CD14-positive monocyte (primary cell): ENCODE data around the gene KCNC1. TPM values are rescaled to one million over a fixed set of nuclear protein-coding genes. Genes with fewer than 3 reads are reported as not detected.

Source experiments
- DNase-seq, 3 donors: peaks; one replicate each; pipeline ENCODE4 v3.0.0-alpha.2; 2011 to 2022
- H2AFZ ChIP-seq: 2 replicates; pipeline ENCODE4 v1.6.0; 2012; ENCODE audit warnings: mild to moderate bottlenecking, low read depth, low read length, inconsistent platforms; ENCODE audit not compliant: insufficient read depth, poor library complexity, severe bottlenecking
- H3K27ac ChIP-seq, 2 donors: 1 replicate in 1 of 2; 2 replicates in 1 of 2; pipeline ENCODE4 v1.5.1; 2012 to 2013; ENCODE audit warnings: low read length in 2 of 2, control low read depth in 1 of 2, inconsistent platforms in 1 of 2, low read depth in 1 of 2, mild to moderate bottlenecking in 1 of 2
- H3K27me3 ChIP-seq, 2 donors: one replicate each; pipeline versions ENCODE4 v1.6.0 to v1.6.1; 2011 to 2013; ENCODE audit warnings: low read length in 2 of 2; ENCODE audit not compliant: control insufficient read depth in 2 of 2, insufficient read depth in 2 of 2
- H3K36me3 ChIP-seq, 2 donors: replicated peaks in 1 of 2; 1 replicate in 1 of 2; 2 replicates in 1 of 2; pipeline versions ENCODE4 v1.5.1 to v1.6.1; 2012 to 2013; ENCODE audit warnings: low read length in 2 of 2, control low read depth in 1 of 2, inconsistent platforms in 1 of 2, mild to moderate bottlenecking in 1 of 2; ENCODE audit not compliant: insufficient read depth in 2 of 2, control insufficient read depth in 1 of 2
- H3K4me1 ChIP-seq, 2 donors: 1 replicate in 1 of 2; 2 replicates in 1 of 2; pipeline versions ENCODE4 v1.5.1 to v1.6.1; 2012 to 2013; ENCODE audit warnings: low read length in 2 of 2, control low read depth in 1 of 2, inconsistent platforms in 1 of 2, mild to moderate bottlenecking in 1 of 2, moderate library complexity in 1 of 2; ENCODE audit not compliant: insufficient read depth in 2 of 2, control insufficient read depth in 1 of 2
- H3K4me2 ChIP-seq: replicated peaks from 2 replicates; pipeline ENCODE3; 2012; ENCODE audit warnings: low read length, moderate library complexity, mild to moderate bottlenecking; ENCODE audit not compliant: poor library complexity, severe bottlenecking; ENCODE audit errors: extremely low read depth
- H3K4me3 ChIP-seq, 3 experiments: fragments of 200-600 bp in 1 of 3; sonication (generic) in 1 of 3; replicated peaks in 1 of 3; 1 replicate in 2 of 3; 2 replicates in 1 of 3; pipeline ENCODE4 v1.5.1; 2011 to 2013; ENCODE audit warnings: low read length in 3 of 3, mild to moderate bottlenecking in 3 of 3, control low read depth in 2 of 3, low read depth in 2 of 3, inconsistent platforms in 1 of 3, moderate library complexity in 1 of 3
- H3K79me2 ChIP-seq: 2 replicates; pipeline ENCODE4 v1.6.0; 2012; ENCODE audit warnings: mild to moderate bottlenecking, control low read depth, inconsistent platforms, low read length, moderate library complexity; ENCODE audit not compliant: insufficient read depth
- H3K9ac ChIP-seq: 2 replicates; pipeline ENCODE4 v1.6.0; 2017; ENCODE audit warnings: low read length, mild to moderate bottlenecking; ENCODE audit not compliant: insufficient read depth, poor library complexity, severe bottlenecking
- H3K9me3 ChIP-seq, 2 donors: replicated peaks in 1 of 2; 1 replicate in 1 of 2; 2 replicates in 1 of 2; pipeline versions ENCODE4 v1.5.1 to v1.6.1; 2012 to 2013; ENCODE audit warnings: low read length in 2 of 2, control low read depth in 1 of 2; ENCODE audit not compliant: control insufficient read depth in 1 of 2, insufficient read depth in 1 of 2
- H4K20me1 ChIP-seq: 2 replicates; pipeline ENCODE4 v1.6.0; 2012; ENCODE audit warnings: mild to moderate bottlenecking, low read length, control low read depth, moderate library complexity; ENCODE audit not compliant: insufficient read depth
- H3K27ac Mint-ChIP-seq, 7 donors: one replicate each; pipeline ENCODE4 v1.8.0; 2020; ENCODE audit warnings: mild to moderate bottlenecking in 7 of 7, mixed read lengths in 7 of 7, moderate library complexity in 6 of 7, inconsistent platforms in 2 of 7
- H3K27me3 Mint-ChIP-seq, 3 donors: one replicate each; pipeline ENCODE4 v1.8.0; 2021 to 2022; ENCODE audit warnings: low read depth in 3 of 3, mild to moderate bottlenecking in 3 of 3, mixed read lengths in 3 of 3, moderate library complexity in 3 of 3, inconsistent platforms in 1 of 3
- H3K36me3 Mint-ChIP-seq, 2 donors: one replicate each; pipeline ENCODE4 v1.8.0; 2020; ENCODE audit warnings: mixed read lengths in 2 of 2, inconsistent platforms in 1 of 2, mild to moderate bottlenecking in 1 of 2
- H3K4me1 Mint-ChIP-seq: one replicate; pipeline ENCODE4 v1.8.0; 2020; ENCODE audit warnings: mild to moderate bottlenecking, mixed read lengths
- H3K4me3 Mint-ChIP-seq, 2 donors: one replicate each; pipeline ENCODE4 v1.8.0; 2020; ENCODE audit warnings: mild to moderate bottlenecking in 2 of 2, mixed read lengths in 2 of 2, moderate library complexity in 1 of 2
- H3K9me3 Mint-ChIP-seq, 7 donors: one replicate each; pipeline ENCODE4 v1.8.0; 2020 to 2022; ENCODE audit warnings: mixed read lengths in 7 of 7, mild to moderate bottlenecking in 6 of 7, moderate library complexity in 6 of 7, inconsistent platforms in 2 of 7
- CTCF ChIP-seq: fragments of 200-600 bp; IDR thresholded peaks from one replicate; pipeline ENCODE4 v1.8.0; 2022; ENCODE audit warnings: antibody characterized with exemption, mild to moderate bottlenecking
- WGBS: methylation state at CpG from one replicate; pipeline ENCODE4 v1.1.5; 2013; ENCODE audit warnings: missing lambda C conversion rate; ENCODE audit not compliant: insufficient coverage; 5-methylcytosine and 5-hydroxymethylcytosine counted together
- intact Hi-C, 2 donors: fragments of 100-400 bp; cut with micrococcal nuclease; formaldehyde crosslinking; loops; one replicate each; pipeline versions ENCODE4 v1.15.0 to v1.15.1; 2023
- polyA plus RNA-seq, 3 donors: library from polyadenylated mRNA; depleted of rRNA in 1 of 3; unstranded in 2 of 3; stranded (reverse) in 1 of 3; fragments of 300-500 nt in 2 of 3; fragments of >200 nt in 1 of 3; fragmentation: Illumina TruSeq in 2 of 3; gene quantifications; 1 replicate in 2 of 3; 2 replicates in 1 of 3; pipeline ENCODE4 v1.2.3, GENCODE V29; 2012 to 2021

KCNC1 gene
- polyA plus RNA-seq, 3 donors, result not detected

- H3K27me3 Mint-ChIP-seq, result no peaks in the 10 kb centered on the region
- H3K79me2 ChIP-seq, result no peaks in the 10 kb centered on the region
- no peak overlapping the region for H3K9ac ChIP-seq
- H4K20me1 ChIP-seq, result no peaks in the 10 kb centered on the region
- H3K27me3 ChIP-seq, result no peaks in the 10 kb centered on the region
- no peak for TF ChIP-seq CTCF
- no peaks in the 10 kb centered on the region for H3K9me3 ChIP-seq
- peaks cover 0 to 2% (median 0%) of the 10 kb centered on the region in 7 donors for H3K9me3 Mint-ChIP-seq
- no peak overlapping the region for H2AFZ ChIP-seq
- H3K36me3 Mint-ChIP-seq, result no peaks in the 10 kb centered on the region
- no peak overlapping the region for H3K27ac ChIP-seq
- intact Hi-C loops, result no loop called here
- no peaks in the 10 kb centered on the region for H3K36me3 ChIP-seq
- H3K4me3 Mint-ChIP-seq, result no peak overlapping the region
- DNase-seq, result no peak
- WGBS, result 94% methylated on average over 3 of the region's 6 CpGs
- H3K4me1 ChIP-seq, result no peaks in the 10 kb centered on the region
- H3K4me2 ChIP-seq, result no peak overlapping the region
- no peak overlapping the region for H3K27ac Mint-ChIP-seq
- H3K4me1 Mint-ChIP-seq, result no peaks in the 10 kb centered on the region
- H3K4me3 ChIP-seq, result no peak overlapping the region
These were observed 63.7 kb downstream of the KCNC1 start for GRCh38 chr11:17798253-17798652.

- DNase-seq, result no peak
- intact Hi-C loops, result no loop called here
- H3K27ac Mint-ChIP-seq, result no peak overlapping the region
- Histone ChIP-seq H4K20me1 (no peaks in the 10 kb centered on the region), H3K79me2 (no peaks in the 10 kb centered on the region), H3K9ac (no peak overlapping the region), H3K4me3 (no peak overlapping the region), H3K27me3 (no peaks in the 10 kb centered on the region), H3K9me3 (no peaks in the 10 kb centered on the region), H3K36me3 (no peaks in the 10 kb centered on the region), H3K4me1 (no peaks in the 10 kb centered on the region), H3K27ac (no peak overlapping the region), H2AFZ (no peak overlapping the region), H3K4me2 (no peak overlapping the region)
- 100% methylated on average over 1 of the region's 3 CpGs for WGBS
- no peaks in the 10 kb centered on the region for H3K36me3 Mint-ChIP-seq
- no peak for TF ChIP-seq CTCF
- no peak overlapping the region for H3K4me3 Mint-ChIP-seq
- peaks cover 0 to 2% (median 0%) of the 10 kb centered on the region in 7 donors for H3K9me3 Mint-ChIP-seq
- no peaks in the 10 kb centered on the region for H3K4me1 Mint-ChIP-seq
- H3K27me3 Mint-ChIP-seq, result no peaks in the 10 kb centered on the region
These were observed 64.1 kb downstream of the KCNC1 start for GRCh38 chr11:17798716-17799115.
